Choroid plexus epithelial cell (primary cell): ENCODE measurements around the gene TGIF1.

Source experiments
- DNase-seq: peaks from one replicate; pipeline ENCODE4 v3.0.0-alpha.2; 2010; ENCODE audit warnings: low read depth
- H3K4me3 ChIP-seq: 2 replicates; pipeline ENCODE4 v1.5.1; 2011; ENCODE audit warnings: low read depth, mild to moderate bottlenecking, control low read depth, low read length, moderate library complexity
- CTCF ChIP-seq: conservative IDR thresholded peaks from 2 replicates; pipeline ENCODE4 v1.5.1; 2011; ENCODE audit warnings: low read depth, mild to moderate bottlenecking, control low read depth, inconsistent platforms, low read length, moderate library complexity

TGIF1 gene

GRCh38 chr18:3504637-3505036 lies 54.7 kb downstream of the TGIF1 start:
- no peak for TF ChIP-seq CTCF
- no peak overlapping the region for H3K4me3 ChIP-seq
- no peak for DNase-seq

GRCh38 chr18:3508576-3509549 lies 58.9 kb downstream of the TGIF1 start:
- DNase-seq, result no peak
- H3K4me3 ChIP-seq, result no peak overlapping the region
- TF ChIP-seq CTCF, result no peak
